ACC112 (cell line): Measurements from ENCODE around the gene KIAA1549.

ENCODE experiments used
- H2AFZ ChIP-seq: fragments of 200-600 bp; sonication (generic); one replicate; pipeline ENCODE4 v1.6.0; 2017; ENCODE audit warnings: antibody characterized with exemption, low read length; ENCODE audit not compliant: unreplicated experiment
- H3K27ac ChIP-seq: fragments of 200-600 bp; sonication (generic); 2 replicates; pipeline ENCODE4 v1.5.1; 2014; ENCODE audit warnings: low read depth, mild to moderate bottlenecking, antibody characterized with exemption, low read length, moderate library complexity
- H3K27me3 ChIP-seq: fragments of 200-600 bp; sonication (generic); 2 replicates; pipeline ENCODE4 v1.6.1; 2014; ENCODE audit warnings: mild to moderate bottlenecking, antibody characterized with exemption, low read length, moderate library complexity, mixed read lengths; ENCODE audit not compliant: insufficient read depth
- H3K36me3 ChIP-seq: fragments of 200-600 bp; sonication (generic); 2 replicates; pipeline ENCODE4 v1.6.1; 2016; ENCODE audit warnings: mild to moderate bottlenecking, antibody characterized with exemption, low read length, moderate library complexity, mixed read lengths; ENCODE audit not compliant: insufficient read depth
- H3K4me1 ChIP-seq: fragments of 200-600 bp; sonication (generic); one replicate; pipeline ENCODE4 v1.6.1; 2016; ENCODE audit warnings: low read length, mixed read lengths; ENCODE audit not compliant: insufficient read depth, unreplicated experiment, control insufficient read depth
- H3K4me3 ChIP-seq: fragments of 200-600 bp; sonication (generic); 2 replicates; pipeline ENCODE4 v1.5.1; 2014; ENCODE audit warnings: mild to moderate bottlenecking, low read depth, low read length
- H3K79me2 ChIP-seq: fragments of 200-600 bp; sonication (generic); one replicate; pipeline ENCODE4 v1.6.0; 2016; ENCODE audit warnings: low read length; ENCODE audit not compliant: control insufficient read depth, unreplicated experiment, insufficient read depth

Gene KIAA1549

GRCh38 chr7:138907850-138908249 lies 73.3 kb downstream of the KIAA1549 start:
- Histone ChIP-seq H2AFZ (no peak overlapping the region), H3K27me3 (no peaks in the 10 kb centered on the region), H3K4me1 (no peaks in the 10 kb centered on the region), H3K27ac (no peak overlapping the region), H3K36me3 (no peaks in the 10 kb centered on the region), H3K4me3 (no peak overlapping the region), H3K79me2 (no peaks in the 10 kb centered on the region)

GRCh38 chr7:138907201-138907847 lies 73.9 kb downstream of the KIAA1549 start:
- H3K27ac ChIP-seq = no peak overlapping the region
- H3K4me3 ChIP-seq = no peak overlapping the region
- H3K4me1 ChIP-seq = no peaks in the 10 kb centered on the region
- no peaks in the 10 kb centered on the region for H3K27me3 ChIP-seq
- no peaks in the 10 kb centered on the region for H3K79me2 ChIP-seq
- H3K36me3 ChIP-seq = no peaks in the 10 kb centered on the region
- H2AFZ ChIP-seq = no peak overlapping the region

GRCh38 chr7:138903859-138904435 lies 77.2 kb downstream of the KIAA1549 start:
- no peak overlapping the region for H3K27ac ChIP-seq
- no peak overlapping the region for H2AFZ ChIP-seq
- H3K4me1 ChIP-seq = no peaks in the 10 kb centered on the region
- H3K27me3 ChIP-seq = no peaks in the 10 kb centered on the region
- no peaks in the 10 kb centered on the region for H3K79me2 ChIP-seq
- no peak overlapping the region for H3K4me3 ChIP-seq
- H3K36me3 ChIP-seq = no peaks in the 10 kb centered on the region

- H3K27ac ChIP-seq = no peak overlapping the region
- no peak overlapping the region for H2AFZ ChIP-seq
- no peak overlapping the region for H3K4me3 ChIP-seq
- no peaks in the 10 kb centered on the region for H3K36me3 ChIP-seq
- no peaks in the 10 kb centered on the region for H3K27me3 ChIP-seq
- peaks cover 4% of the 10 kb centered on the region for H3K4me1 ChIP-seq
- no peaks in the 10 kb centered on the region for H3K79me2 ChIP-seq
Measured at GRCh38 chr7:138903186-138903820, 77.9 kb downstream of the KIAA1549 start.

GRCh38 chr7:138902161-138902560 lies 79.0 kb downstream of the KIAA1549 start:
- Histone ChIP-seq H3K79me2 (no peaks in the 10 kb centered on the region), H2AFZ (no peak overlapping the region), H3K4me3 (no peak overlapping the region), H3K4me1 (peaks cover 5% of the 10 kb centered on the region), H3K27ac (no peak overlapping the region), H3K36me3 (no peaks in the 10 kb centered on the region), H3K27me3 (no peaks in the 10 kb centered on the region)

- H3K27ac ChIP-seq = no peak overlapping the region
- H3K79me2 ChIP-seq = no peaks in the 10 kb centered on the region
- H3K4me1 ChIP-seq = peaks cover 5% of the 10 kb centered on the region
- H3K4me3 ChIP-seq = no peak overlapping the region
- H2AFZ ChIP-seq = no peak overlapping the region
- no peaks in the 10 kb centered on the region for H3K36me3 ChIP-seq
- H3K27me3 ChIP-seq = no peaks in the 10 kb centered on the region
Measured at GRCh38 chr7:138900035-138900828, 81.0 kb downstream of the KIAA1549 start.

- no peak overlapping the region for H2AFZ ChIP-seq
- no peaks in the 10 kb centered on the region; the same call in 1 of the 2 replicates for H3K36me3 ChIP-seq
- no peaks in the 10 kb centered on the region for H3K27me3 ChIP-seq
- H3K27ac ChIP-seq = no peak overlapping the region
- H3K79me2 ChIP-seq = no peaks in the 10 kb centered on the region
- peaks cover 5% of the 10 kb centered on the region for H3K4me1 ChIP-seq
- H3K4me3 ChIP-seq = no peak overlapping the region
Measured at GRCh38 chr7:138898802-138899201, 82.4 kb downstream of the KIAA1549 start.

GRCh38 chr7:138898255-138898654 lies 82.9 kb downstream of the KIAA1549 start:
- Histone ChIP-seq H3K36me3 (no peaks in the 10 kb centered on the region; the same call in 1 of the 2 replicates), H3K27me3 (no peaks in the 10 kb centered on the region), H3K79me2 (no peaks in the 10 kb centered on the region), H2AFZ (no peak overlapping the region), H3K4me3 (no peak overlapping the region), H3K27ac (no peak overlapping the region), H3K4me1 (peaks cover 5% of the 10 kb centered on the region)

GRCh38 chr7:138895679-138896078 lies 85.5 kb downstream of the KIAA1549 start:
- Histone ChIP-seq H3K27ac (no peak overlapping the region), H3K4me3 (no peak overlapping the region), H2AFZ (no peak overlapping the region), H3K27me3 (no peaks in the 10 kb centered on the region), H3K36me3 (no peaks in the 10 kb centered on the region; the same call in 1 of the 2 replicates), H3K79me2 (no peaks in the 10 kb centered on the region), H3K4me1 (peaks cover 19% of the 10 kb centered on the region)

GRCh38 chr7:138893258-138893657 lies 87.9 kb downstream of the KIAA1549 start:
- Histone ChIP-seq H3K79me2 (no peaks in the 10 kb centered on the region), H2AFZ (no peak overlapping the region), H3K4me3 (no peak overlapping the region), H3K27ac (no peak overlapping the region), H3K4me1 (peaks cover 20% of the 10 kb centered on the region), H3K27me3 (no peaks in the 10 kb centered on the region), H3K36me3 (no peaks in the 10 kb centered on the region; the same call in 1 of the 2 replicates)
